ENCODE measurements around the gene ZSWIM7. TPM values are rescaled to one million over a fixed set of nuclear protein-coding genes. Genes with fewer than 3 reads are reported as not detected.
"Not testable (repeated sequence)": the region's sequence is repeated elsewhere in the genome, so short reads cannot be mapped to it uniquely, and the experiment has no call there.

Gene ZSWIM7
- total RNA-seq, 2 experiments from 2014 or later, result 7.2 to 10.1 TPM

DNA sequence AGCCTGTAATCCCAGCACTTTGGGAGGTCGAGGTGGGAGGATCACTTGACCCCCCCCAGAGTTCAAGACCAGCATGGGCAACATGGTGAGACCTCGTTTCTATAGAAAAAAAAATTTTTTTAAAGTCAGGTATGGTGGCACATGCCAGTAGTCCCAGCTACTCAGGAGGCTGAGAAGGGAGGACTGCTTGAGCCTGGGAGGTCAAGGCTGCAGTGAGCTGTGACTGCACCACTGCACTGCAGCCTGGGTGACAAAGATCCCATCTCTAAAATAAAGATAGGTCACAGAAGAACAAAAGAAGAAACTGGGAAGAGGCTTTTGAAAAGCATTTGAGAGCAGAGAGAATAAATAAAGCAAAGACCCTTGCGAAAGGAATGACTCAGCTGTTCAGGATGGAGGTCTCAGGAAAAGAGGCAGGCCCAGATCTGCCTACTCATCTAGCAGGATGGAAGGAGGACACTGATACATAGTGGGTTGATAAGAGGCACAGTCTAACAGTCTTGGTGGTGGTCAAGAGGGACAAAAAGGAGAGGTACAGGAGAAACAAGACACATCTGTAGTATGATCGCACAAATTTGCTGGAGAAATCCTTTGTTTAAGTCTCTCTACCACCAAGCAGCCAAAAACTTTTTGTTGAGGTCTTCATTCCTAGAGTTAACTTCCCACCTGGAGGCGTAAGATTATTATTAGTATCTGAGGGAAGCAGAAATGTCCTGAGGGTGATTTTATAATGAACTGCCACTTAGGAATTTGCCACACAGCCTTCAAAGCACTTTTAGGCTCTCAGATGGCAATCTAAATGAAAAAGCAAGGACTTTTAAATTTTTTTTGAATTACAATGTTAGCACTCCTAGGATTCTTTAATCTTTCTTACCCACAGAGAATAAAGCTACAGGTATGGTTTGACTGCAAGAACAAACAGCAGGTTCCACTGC, 17.6 kb downstream of the ZSWIM7 start:
- Mint-ChIP-seq H3K9me3 (no peaks in the 10 kb centered on the region), H3K4me1 (peaks cover 17% of the 10 kb centered on the region), H3K27ac (no peak overlapping the region), H3K36me3 (ENCODE audit: low read depth) (peaks cover 20% of the 10 kb centered on the region), H3K27me3 (no peaks in the 10 kb centered on the region), H3K4me3 (no peak overlapping the region)
- DNase-seq, result no peak
- CTCF ChIA-PET, result no interaction called here
- POLR2A ChIA-PET, result no interaction called here

DNA sequence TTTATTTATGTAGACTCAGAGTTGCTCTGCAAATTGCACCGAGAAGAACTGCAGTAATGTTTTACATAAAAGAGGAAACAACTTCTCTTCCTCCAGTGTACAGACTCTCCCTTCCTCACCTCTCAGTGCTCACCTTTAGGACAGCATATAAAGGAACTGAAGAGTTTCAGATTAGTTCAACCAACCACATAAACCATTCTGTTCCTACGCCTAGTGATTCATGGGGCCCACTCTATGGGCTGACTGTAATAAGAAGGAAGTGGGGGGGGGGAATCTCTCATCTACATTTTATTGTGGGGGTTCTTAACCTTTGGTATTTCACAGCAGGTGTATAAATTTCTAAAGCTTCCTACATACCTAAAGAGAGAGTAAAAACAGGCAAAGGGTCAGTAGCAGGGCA, 18.3 kb downstream of the ZSWIM7 start:
- Mint-ChIP-seq H3K36me3 (ENCODE audit: low read depth) (peaks cover 20% of the 10 kb centered on the region), H3K27ac (no peak overlapping the region), H3K27me3 (no peaks in the 10 kb centered on the region), H3K4me1 (peaks cover 17% of the 10 kb centered on the region), H3K4me3 (no peak overlapping the region), H3K9me3 (no peaks in the 10 kb centered on the region)
- no peak for DNase-seq
- ChIA-PET CTCF (no interaction called here), POLR2A (no interaction called here)

DNA sequence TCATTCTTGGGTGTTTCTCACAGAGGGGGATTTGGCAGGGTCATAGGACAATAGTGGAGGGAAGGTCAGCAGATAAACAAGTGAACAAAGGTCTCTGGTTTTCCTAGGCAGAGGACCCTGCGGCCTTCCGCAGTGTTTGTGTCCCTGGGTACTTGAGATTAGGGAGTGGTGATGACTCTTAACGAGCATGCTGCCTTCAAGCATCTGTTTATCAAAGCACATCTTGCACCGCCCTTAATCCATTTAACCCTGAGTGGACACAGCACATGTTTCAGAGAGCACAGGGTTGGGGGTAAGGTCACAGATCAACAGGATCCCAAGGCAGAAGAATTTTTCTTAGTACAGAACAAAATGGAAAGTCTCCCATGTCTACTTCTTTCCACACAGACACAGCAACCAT, 20.5 kb downstream of the ZSWIM7 start:
- CTCF ChIA-PET, H3K27ac Mint-ChIP-seq, H3K4me3 Mint-ChIP-seq, POLR2A ChIA-PET, H3K27me3 Mint-ChIP-seq, H3K9me3 Mint-ChIP-seq, DNase-seq: not testable (repeated sequence)
- Mint-ChIP-seq H3K36me3 (ENCODE audit: low read depth) (peaks cover 20% of the 10 kb centered on the region), H3K4me1 (peaks cover 17% of the 10 kb centered on the region)

DNA sequence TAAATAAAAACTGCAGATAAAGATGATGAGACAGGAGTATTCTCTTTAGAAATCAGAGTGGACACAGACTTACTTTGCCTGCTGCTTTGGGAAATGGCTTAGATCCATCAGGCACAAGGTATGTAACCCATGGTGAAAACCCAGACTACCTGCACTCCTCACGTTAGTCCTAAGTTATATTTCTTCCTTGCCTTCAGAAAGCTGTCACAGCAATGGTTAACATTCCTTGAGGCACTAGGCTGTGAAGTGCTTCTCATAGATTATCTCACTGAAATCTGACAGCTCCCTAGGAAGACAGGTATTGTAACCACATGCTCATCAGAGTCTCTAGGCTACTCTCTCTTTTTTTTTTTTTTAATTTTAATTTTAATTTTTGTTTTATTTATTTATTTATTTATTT, 20.9 kb downstream of the ZSWIM7 start:
- no peak for DNase-seq
- H3K27me3 Mint-ChIP-seq, result no peaks in the 10 kb centered on the region
- peaks cover 17% of the 10 kb centered on the region for H3K4me1 Mint-ChIP-seq
- no peaks in the 10 kb centered on the region for H3K9me3 Mint-ChIP-seq
- H3K4me3 Mint-ChIP-seq, result no peak overlapping the region
- POLR2A ChIA-PET, result no interaction called here
- H3K27ac Mint-ChIP-seq, result no peak overlapping the region
- H3K36me3 Mint-ChIP-seq (ENCODE audit: low read depth), result peaks cover 17% of the 10 kb centered on the region
- CTCF ChIA-PET, result no interaction called here

DNA sequence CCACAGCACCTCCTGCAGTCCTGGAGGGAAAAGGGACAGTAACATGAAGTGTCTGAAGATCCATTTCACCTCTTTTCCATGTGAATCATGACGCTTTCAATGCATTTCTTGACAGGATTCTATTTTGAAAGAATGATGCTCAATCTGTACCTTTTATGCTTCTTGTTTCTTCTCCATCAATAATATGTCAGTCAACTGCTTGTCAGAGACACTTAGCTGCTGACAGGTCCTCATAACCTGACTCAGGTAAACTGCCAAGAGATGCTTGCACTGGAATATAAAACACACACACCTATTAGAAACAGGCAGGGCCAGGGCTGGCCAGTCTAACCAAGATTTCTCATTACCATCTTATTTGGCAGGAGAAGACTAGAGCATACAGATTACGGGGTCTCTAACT, 21.6 kb downstream of the ZSWIM7 start:
- Mint-ChIP-seq H3K36me3 (ENCODE audit: low read depth) (peaks cover 17% of the 10 kb centered on the region), H3K27me3 (no peaks in the 10 kb centered on the region), H3K9me3 (no peaks in the 10 kb centered on the region), H3K4me1 (peaks cover 17% of the 10 kb centered on the region), H3K27ac (no peak overlapping the region), H3K4me3 (no peak overlapping the region)
- POLR2A ChIA-PET, result no interaction called here
- CTCF ChIA-PET, result no interaction called here
- no peak for DNase-seq

DNA sequence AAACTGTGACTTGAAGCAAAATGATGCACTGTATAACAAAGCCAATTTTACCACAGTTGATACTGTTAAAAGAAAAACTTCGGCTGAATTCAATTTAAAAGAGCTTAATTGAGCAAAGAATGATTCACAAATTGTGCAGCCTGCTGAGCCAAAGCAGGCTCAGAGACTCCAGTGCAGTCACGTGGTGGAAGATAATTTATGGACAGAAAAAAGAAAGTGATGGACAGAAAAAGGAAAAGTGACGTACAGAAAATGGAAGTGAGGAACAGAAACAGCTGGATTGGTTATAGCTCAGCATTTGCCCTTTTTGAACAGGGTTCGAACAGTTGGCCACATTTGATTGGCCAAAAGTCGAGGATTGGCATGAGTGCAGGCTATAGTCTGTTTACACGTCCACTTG, 25.7 kb downstream of the ZSWIM7 start:
- peaks cover 14% of the 10 kb centered on the region for H3K27me3 Mint-ChIP-seq

DNA sequence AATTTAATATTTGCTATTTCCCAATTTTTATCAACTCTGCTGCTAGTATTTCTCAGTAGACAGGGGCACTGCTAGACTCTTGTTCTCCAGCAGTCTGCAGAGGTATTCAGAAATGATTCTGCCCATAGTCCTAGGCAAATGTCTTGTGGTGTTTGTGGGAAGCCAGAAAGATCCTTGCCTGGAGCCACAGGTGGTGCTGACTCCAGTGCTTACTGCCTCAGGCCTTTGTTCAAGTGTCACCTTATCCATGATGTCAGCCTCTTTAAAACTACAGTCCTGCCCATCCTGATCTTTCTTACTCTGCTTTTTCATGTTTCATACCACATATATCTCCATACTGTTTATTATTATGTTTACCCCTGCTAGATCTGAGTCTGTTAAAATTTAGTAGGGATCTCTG, 26.5 kb downstream of the ZSWIM7 start:
- Mint-ChIP-seq H3K27me3 (peaks cover 17% of the 10 kb centered on the region), H3K27ac (no peak overlapping the region), H3K9me3 (no peaks in the 10 kb centered on the region), H3K36me3 (ENCODE audit: low read depth) (peaks cover 2% of the 10 kb centered on the region), H3K4me3 (no peak overlapping the region), H3K4me1 (no peaks in the 10 kb centered on the region)
- ChIA-PET POLR2A (no interaction called here), CTCF (no interaction called here)
- DNase-seq, result no peak

More for the DNA sequence above, 25.7 kb downstream of the ZSWIM7 start:
- Mint-ChIP-seq H3K4me3 (no peak overlapping the region), H3K36me3 (ENCODE audit: low read depth) (peaks cover 3% of the 10 kb centered on the region), H3K4me1 (no peaks in the 10 kb centered on the region), H3K9me3 (no peaks in the 10 kb centered on the region), H3K27ac (no peak overlapping the region)
- CTCF ChIA-PET, result no interaction called here
- DNase-seq, result no peak
- POLR2A ChIA-PET, result no interaction called here

DNA sequence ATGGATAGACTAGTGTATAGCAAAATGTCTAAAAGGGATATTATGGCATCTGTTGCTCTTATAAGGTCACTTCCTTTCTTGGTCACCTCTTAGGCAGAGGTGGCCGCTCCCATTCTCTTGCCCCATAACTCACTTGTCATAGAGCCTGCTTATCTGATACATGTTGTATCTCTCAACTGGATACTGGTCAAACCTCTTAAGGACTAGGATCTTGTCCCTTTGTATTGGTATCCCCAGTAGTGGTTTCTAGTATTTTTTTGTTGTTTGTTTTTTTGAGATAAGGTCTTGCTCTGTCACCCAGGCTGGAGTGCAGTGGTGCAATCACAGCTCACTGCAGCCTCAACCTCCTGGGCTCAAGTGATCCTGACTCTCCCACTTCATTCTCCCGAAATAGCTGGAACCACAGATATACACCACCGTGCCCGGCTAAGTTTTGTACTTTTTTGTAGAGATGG, 27.0 kb downstream of the ZSWIM7 start:
- Mint-ChIP-seq H3K36me3 (ENCODE audit: low read depth) (no peaks in the 10 kb centered on the region), H3K9me3 (no peaks in the 10 kb centered on the region), H3K27me3 (peaks cover 21% of the 10 kb centered on the region), H3K4me1 (no peaks in the 10 kb centered on the region), H3K27ac (no peak overlapping the region), H3K4me3 (no peak overlapping the region)
- POLR2A ChIA-PET, result no interaction called here
- no peak for DNase-seq
- CTCF ChIA-PET, result no interaction called here

DNA sequence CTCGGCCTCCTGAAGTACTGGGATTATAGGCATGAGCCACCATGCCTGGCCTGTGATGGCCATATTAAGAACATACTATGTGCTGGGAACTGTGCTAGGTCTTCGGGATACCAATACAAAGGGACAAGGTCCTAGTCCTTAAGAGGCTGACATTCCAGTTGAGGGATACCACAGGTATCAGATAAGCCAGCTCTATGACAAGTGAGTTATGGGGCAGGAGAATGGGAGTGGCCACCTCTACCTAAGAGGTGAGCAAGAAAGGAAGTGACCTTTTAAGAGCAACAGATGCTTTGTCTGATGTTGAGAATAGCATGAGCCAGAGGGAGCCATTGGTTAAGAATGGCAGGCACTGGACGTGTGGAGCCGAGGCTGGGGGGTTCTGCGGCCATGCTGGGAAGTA, 27.6 kb downstream of the ZSWIM7 start:
- H3K4me3 Mint-ChIP-seq, result no peak overlapping the region

DNA sequence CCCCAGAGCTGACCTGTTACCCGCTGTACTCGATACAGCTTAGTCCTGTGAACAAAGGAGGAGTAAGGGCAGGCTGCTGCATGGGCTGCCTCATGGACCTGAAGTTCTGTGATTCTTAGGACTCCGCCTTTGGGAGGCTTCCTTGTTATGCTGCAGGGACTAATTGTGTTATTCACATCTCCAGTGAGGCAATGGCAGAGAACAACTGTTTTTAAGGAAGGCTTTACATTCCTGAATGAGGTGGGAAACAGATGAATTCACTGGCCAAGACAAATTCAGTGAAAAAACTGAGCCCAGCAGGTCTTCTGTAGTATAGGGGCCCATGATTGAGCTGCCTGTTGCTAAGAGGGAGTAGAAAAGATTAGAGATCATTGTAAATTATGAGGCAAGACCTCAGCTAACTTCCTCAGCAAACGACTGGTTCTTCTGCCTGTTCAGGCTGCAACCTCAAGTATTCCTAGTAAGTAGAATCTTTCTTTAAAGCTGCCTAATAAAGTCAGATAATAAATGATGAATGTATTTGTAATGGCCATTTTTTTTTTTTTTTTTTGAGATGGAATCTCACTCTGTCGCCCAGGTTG, 28.3 kb downstream of the ZSWIM7 start:
- Mint-ChIP-seq H3K36me3 (ENCODE audit: low read depth) (no peaks in the 10 kb centered on the region), H3K4me1 (peaks cover 3% of the 10 kb centered on the region), H3K27ac (no peak overlapping the region), H3K27me3 (peaks cover 25% of the 10 kb centered on the region), H3K9me3 (no peaks in the 10 kb centered on the region), H3K4me3 (no peak overlapping the region)
- ChIA-PET POLR2A (no interaction called here), CTCF (no interaction called here)
- no peak for DNase-seq

More for the DNA sequence above, 27.6 kb downstream of the ZSWIM7 start:
- no peaks in the 10 kb centered on the region for H3K36me3 Mint-ChIP-seq (ENCODE audit: low read depth)
- no peaks in the 10 kb centered on the region for H3K9me3 Mint-ChIP-seq
- POLR2A ChIA-PET, result no interaction called here
- CTCF ChIA-PET, result no interaction called here
- DNase-seq, result no peak
- no peak overlapping the region for H3K27ac Mint-ChIP-seq
- H3K27me3 Mint-ChIP-seq, result peaks cover 21% of the 10 kb centered on the region
- no peaks in the 10 kb centered on the region for H3K4me1 Mint-ChIP-seq

DNA sequence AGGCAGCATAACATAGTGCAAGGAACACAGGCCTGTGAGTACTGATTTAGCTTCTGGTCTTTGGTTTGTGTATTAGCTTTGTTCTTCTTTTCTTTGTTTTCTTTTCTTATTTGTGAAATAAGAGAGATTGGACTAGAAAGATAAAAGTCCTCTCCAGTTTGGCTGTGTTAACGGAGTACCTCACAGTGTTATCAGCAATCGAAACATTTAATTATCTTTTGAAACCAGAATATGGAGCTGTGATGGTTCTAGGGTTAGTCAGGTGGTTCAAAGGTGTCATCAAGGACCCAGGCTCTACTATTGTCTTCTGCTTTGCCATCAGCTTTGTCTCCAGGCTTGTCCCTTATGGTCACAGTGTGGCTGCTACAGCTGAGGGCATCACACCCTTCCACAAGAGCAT, 29.0 kb downstream of the ZSWIM7 start:
- ChIA-PET POLR2A (interaction anchor here (1.0 kb wide), 1 partner anchor 12 kb away, joined by 4 read pairs; no protein-coding TSS in a partner anchor), CTCF (no interaction called here)
- H3K27ac Mint-ChIP-seq, result no peak overlapping the region
- H3K4me3 Mint-ChIP-seq, result no peak overlapping the region
- H3K4me1 Mint-ChIP-seq, result peaks cover 3% of the 10 kb centered on the region
- H3K36me3 Mint-ChIP-seq (ENCODE audit: low read depth), result no peaks in the 10 kb centered on the region
- peaks cover 28% of the 10 kb centered on the region for H3K27me3 Mint-ChIP-seq
- H3K9me3 Mint-ChIP-seq, result no peaks in the 10 kb centered on the region
- DNase-seq, result no peak

DNA sequence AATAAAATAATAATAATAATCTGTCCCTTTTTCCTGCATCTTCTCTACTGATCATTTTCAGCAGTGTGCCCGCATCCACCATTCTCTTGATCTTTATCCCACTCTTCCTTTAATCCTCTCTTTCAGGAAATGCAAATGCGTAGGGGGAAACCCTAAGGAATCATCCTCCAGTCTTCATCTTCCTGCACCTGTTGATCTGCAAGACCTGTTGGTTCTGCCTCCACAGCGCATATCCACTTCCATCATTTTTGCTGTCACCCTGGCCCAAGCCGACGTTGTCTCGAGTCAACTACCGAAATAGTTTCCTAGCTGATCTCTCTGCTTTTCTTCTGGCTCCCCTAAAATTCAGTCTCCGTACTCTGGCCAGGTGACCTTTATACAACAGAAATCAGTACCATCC, 30.0 kb downstream of the ZSWIM7 start:
- no peak overlapping the region for H3K4me3 Mint-ChIP-seq
- no peak for DNase-seq
- H3K9me3 Mint-ChIP-seq, result no peaks in the 10 kb centered on the region
- POLR2A ChIA-PET, result interaction anchor here (1.5 kb wide), 1 partner anchor 10 kb away, joined by 5 read pairs; no protein-coding TSS in a partner anchor
- H3K27me3 Mint-ChIP-seq, result peaks cover 33% of the 10 kb centered on the region
- peaks cover 3% of the 10 kb centered on the region for H3K4me1 Mint-ChIP-seq
- H3K36me3 Mint-ChIP-seq (ENCODE audit: low read depth), result no peaks in the 10 kb centered on the region
- no peak overlapping the region for H3K27ac Mint-ChIP-seq
- CTCF ChIA-PET, result no interaction called here

DNA sequence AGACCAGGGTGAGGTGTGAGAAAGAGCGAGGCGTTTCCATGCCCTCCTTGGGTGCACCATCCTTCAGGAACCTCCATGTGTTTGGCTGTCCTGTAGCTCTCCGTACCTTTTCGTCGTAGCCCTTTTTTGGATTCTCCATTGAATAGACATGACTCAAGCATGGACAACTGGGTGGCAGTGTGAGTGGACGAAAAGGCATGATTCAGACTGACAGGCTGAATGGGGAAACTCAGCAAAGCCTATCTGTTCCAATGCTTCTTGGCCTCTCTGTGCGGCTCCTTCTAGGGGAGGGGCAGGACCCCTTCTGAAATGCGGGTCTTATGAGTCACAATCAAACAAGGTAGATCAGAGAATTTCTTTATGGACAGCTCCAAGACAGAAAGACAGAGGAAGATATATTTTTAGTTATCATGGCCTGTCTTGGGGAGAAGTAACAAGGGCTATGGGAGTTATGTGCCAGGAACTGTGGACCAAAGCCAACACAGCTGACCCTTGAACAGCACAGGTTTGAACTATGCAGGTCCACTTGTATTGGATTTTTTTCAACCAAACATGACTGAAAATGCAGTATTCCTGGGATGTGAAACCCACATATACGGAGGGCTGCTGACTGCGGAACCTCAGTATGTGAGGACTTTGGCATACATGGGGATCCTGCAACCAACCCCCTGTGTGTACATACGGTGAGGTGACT, 31.7 kb downstream of the ZSWIM7 start:
- no peak for DNase-seq
- peaks cover 41% of the 10 kb centered on the region for H3K27me3 Mint-ChIP-seq
- H3K9me3 Mint-ChIP-seq, result no peaks in the 10 kb centered on the region
- no peak overlapping the region for H3K27ac Mint-ChIP-seq
- H3K4me1 Mint-ChIP-seq, result peaks cover 3% of the 10 kb centered on the region
- no peaks in the 10 kb centered on the region for H3K36me3 Mint-ChIP-seq (ENCODE audit: low read depth)
- CTCF ChIA-PET, result no interaction called here
- POLR2A ChIA-PET, result interaction anchor here (1.5 kb wide), 1 partner anchor 9 kb away, joined by 5 read pairs; no protein-coding TSS in a partner anchor
- no peak overlapping the region for H3K4me3 Mint-ChIP-seq

Measured in activated CD4-positive, alpha-beta memory T cell treated with anti-CD3 and anti-CD28 coated beads, Interleukin-2, amount 10 ng/mL, durations not matched to agents 7 days and 5 days (primary cell).